GM11168 (cell line): Measurements from ENCODE around the gene CENPN.

Experiments
- in situ Hi-C: fragments of 300-500 bp; cut with MboI; formaldehyde crosslinking; loops from one replicate; pipeline ENCODE4 v1.12.0; 2022; ENCODE audit warnings: low sequenced_read_pairs; ENCODE audit not compliant: unreplicated experiment

Gene CENPN

DNA sequence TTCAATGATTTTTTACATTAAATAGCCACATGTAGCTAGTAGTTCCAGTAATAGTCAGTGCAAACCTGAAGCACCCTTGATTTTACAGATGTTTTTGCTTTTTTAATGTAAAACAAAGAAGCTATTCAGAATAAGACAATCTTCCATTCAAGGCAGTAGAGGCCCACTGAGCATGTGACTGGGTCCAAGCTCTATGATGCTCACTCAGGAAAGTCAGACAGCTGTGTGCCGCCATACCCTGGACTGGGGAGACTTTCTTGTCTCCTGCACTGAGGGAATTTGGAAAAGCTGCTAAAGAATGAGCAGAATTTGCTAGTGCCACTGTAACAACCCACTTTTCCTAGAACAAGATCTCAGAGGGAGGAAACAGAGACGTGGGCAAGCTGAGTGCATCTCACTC, 11.5 kb downstream of the CENPN start:
- in situ Hi-C loops = no loop called here

DNA sequence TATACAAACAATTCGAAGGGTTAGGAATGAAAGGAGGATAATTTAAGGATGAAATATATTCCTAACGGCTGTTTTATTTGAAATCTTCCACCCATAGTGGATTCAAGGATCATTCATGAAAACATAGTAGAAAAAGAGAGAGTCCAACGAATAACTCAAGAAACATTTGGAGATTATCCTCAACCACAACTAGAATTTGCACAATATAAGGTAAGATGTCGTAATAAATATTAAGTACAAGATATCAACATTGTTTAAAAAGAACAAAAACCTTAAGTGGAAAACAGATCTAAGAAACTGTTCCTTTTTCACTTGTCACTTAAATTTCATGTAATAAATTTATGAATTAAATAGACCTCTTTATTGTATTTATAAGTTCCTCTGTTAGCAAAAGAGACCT, 19.4 kb downstream of the CENPN start:
- in situ Hi-C loops = no loop called here

DNA sequence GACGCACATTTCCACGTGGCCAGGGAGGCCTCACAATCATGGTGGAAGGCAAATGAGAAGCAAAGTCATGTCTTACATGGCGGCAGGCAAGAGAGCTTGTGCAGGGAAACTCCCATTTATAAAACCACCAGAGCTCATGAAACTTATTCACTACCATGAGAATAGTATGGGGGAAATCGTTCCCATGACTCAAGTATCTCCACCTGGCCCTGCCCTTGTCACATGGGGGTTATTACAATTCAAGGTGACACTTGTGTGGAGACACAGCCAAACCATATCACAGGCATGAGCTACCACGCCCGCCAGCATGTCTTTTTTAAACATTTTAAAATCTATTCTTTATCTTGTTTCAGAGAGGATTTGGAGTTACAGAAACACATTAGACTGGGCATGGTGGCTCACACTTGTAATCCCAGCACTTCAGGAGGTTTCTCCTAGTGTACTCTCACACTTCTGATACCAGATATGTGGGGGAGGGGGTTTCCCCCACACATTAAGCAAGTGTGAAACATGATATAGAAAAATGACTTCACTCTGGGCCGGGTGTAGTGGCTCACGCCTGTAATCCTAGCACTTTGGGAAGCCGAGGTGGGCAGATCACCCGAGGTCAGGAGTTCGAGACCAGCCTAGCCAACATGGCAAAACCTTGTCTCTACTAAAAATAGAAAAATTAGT, 23.1 kb downstream of the CENPN start:
- in situ Hi-C loops = no loop called here

DNA sequence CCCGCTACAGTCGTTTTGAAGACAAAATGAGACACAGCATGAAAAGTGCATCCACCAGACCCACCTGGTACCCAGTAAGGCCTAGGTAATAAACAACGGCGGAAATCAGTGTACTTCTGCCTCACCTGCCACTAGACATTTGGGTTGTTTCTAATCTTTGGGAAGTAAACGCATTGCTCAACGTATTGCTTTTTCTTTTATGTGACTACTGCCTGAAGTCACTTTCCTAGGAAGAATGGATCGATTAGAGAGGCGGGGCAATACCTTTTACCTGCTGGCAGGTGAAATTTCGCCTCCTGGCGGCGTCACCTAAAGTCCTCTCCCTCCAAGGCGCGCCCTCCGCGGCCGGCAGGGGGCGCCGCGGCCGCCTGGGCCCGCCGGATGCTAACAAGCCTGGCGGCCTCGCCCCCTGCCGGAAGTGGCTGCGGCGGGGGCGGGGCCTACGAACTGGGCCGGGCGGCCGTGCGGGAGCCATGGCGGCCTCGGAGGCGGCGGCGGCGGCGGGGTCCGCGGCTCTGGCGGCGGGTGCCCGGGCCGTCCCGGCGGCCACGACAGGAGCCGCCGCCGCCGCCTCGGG, 28.5 kb downstream of the CENPN start, which contains the start of gene ATMIN:
TSS of gene ATMIN (plus strand) at position 445 of the 577 bp plus-strand sequence. CDS start at position 474, 29 bp downstream.
- in situ Hi-C loops = no loop called here

DNA sequence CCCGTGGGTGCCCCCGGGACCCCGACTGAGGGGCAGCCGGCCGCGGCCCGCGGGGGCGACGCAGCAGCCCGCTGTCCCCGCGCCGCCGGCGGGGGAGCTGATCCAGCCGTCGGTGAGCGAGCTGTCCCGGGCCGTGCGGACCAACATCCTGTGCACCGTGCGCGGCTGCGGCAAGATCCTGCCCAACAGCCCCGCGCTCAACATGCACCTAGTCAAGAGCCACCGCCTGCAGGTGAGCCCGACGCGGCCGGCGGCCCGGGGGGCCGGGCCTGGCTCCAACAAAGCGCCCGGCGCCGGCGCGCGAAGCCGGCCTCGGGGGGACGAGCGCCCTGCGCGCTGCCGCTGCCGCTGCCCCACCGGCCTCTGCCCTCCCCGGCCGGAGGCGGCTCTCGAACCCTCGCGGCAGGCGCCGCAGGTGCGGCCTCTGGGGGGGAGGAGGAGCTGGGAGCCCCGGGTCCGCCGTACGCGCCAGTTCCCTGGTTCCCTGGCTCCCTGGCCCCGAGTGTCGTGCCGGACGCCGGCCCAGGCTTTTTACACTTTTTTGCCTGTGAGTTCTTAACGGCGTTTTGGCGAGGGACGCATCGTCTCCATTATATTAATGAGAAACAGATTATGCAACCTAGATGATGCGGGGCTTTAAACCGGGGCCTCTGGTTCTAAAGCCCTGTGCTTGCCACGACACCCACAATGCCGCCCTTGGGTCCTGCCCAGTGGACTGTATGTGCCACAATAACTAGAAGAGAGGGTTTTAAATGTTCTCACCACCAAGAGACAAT, 29.1 kb downstream of the CENPN start:
- in situ Hi-C loops = no loop called here

DNA sequence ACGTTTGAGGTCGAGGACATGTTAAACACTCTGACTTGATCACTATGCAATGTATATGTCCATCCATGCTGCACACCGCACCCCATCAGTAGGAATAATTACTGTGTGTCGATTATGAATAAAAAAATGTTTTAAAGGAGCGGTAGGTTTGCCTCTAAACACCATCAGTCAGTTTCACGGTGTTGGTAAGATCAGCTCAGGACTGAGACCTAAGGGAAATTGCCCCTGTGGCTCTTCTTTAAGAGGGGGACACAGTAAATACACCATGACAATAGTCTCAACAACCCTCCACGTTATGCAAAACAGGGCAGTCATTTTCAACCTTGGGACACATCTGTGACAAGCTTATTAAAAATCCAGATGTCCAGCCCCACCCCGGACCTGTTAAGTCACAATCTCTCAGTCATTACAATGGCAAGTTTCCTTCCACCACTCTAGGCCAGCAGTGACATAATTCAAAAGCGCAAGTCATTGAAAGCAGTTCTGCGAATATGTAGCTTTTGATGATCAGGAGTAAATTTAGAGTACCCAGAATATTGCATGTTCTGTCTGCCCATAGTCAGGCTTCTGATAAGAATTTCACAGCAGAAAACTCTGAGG, 29.8 kb downstream of the CENPN start:
- in situ Hi-C loops = no loop called here

DNA sequence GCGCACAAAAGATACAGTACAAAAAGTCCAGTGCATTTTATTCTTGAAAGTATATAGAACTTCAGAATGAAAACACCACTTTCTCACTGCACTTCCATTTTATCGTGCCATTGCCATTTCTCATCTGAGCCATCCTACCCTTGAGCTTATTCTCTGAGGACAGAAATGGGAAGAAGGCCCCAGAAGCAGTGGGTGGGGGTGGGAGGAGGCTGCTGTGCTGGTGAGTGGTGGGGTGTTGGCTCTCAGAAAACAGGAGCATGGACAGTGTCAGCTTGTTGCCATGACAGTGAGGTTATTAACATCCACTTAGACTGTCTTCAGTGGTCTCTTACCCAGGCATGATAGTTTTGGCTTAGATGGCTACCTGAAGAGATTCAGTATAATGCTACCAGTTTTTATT, 33.1 kb downstream of the CENPN start:
- in situ Hi-C loops = no loop called here

DNA sequence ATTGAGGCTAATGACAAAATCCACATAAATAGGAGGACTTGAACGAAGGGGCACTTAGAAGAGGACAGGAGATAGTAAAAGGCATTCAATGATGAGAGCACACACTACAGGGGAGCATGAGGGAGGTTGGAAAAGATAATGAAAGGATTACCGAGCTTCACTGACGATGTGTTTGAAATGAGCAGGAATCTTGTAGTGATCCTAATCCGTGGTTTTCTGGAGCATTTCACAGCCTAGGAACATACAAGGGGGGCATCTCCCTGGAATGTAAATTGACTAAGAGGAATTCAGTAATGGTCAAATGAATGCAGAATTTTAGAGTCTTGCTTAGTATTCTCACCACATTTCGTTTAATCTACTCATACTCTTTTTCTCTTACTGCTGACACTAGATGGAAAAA, 33.8 kb downstream of the CENPN start:
- in situ Hi-C loops = no loop called here

DNA sequence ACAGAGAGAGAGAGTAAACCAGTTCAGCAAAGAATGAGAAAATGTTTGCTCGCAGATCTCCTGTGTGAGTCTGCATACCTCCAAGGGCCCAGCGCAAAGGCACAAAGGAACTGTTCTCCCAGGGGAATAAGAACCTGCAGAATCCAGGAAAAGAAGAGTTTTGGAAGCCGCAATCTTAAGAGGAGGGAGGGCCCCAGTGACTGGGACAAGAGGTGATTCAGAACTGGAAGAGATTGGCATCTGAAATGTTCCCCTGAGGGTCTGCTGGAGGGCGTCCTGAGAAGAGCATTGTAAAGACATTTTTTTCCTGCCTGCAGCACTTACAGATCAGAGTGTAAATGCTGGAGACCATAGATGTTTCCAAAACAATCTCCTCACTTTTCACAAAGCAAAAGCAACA, 34.7 kb downstream of the CENPN start:
- in situ Hi-C loops = no loop called here

DNA sequence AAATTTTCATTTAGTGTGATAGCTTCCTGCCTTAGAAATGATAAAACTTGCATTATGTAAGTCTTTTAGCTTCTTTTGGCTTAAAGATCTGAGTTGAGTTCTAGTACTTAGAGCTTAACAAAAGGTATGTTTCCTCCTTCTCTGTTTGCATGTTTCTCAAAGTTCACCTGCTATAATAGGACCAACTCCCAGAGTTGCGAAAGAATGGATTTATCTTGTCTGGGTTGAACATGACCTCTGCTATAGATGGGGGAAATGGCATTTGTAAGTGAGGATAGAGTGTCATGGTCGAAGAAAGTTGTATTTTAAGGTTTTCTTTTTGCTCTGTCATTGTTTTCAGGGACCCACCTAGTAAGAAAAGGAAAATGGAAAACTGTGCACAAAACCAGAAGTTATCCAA, 35.8 kb downstream of the CENPN start:
- in situ Hi-C loops = no loop called here

DNA sequence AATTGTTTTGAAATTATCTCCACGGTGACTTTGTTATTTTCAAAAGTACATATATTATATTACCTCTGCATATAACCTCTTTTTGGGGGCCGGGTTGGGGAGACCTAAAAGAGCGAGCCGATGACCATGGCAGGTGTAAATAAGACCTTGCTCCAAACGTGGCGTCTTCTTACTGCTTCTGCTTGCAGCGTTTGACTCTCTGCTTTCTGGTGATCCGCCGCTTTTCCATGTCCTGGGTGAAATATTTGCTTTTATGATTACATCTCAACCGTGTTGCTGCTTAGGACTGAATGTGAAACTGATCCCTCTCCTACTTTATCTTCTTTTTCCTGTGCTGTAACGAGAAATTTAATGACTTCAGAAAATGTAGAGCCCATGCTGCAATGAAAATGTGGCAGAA, 46.7 kb downstream of the CENPN start:
- in situ Hi-C loops = no loop called here

DNA sequence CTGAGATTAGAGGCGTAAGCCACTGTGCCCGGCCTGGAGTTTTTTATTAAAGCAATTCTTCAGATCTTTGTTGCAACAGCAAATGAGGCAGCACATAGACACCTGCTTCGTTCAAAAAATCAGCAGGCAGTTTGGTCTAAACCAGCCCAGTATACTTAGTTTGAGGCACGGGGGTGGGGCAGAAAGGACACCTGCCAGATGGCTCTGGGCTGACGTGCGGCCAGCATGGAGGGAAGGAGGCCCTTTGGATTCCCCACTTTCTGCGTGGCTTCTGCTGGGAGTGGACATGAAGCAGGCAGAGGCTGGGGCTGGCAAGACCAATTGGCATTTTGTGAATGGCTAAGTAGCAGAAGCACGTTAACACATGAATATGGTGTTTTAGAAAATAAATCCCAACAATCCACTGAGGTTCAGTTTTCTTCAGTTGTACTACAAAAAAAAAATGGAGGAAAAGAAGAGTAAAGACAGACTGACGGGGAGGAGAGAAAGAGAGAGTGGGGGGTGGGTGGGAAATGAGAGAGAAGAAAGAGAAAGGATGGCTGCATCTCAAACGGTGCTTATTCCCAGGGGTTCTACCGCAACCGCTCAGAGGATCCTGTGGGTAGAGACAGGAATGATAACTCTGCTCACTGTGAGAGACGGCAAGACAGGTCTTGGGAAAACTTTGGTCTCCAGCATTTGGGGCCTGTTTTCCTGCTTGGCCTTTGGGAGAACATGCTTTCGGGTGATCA, 53.7 kb downstream of the CENPN start:
- in situ Hi-C loops = no loop called here

DNA sequence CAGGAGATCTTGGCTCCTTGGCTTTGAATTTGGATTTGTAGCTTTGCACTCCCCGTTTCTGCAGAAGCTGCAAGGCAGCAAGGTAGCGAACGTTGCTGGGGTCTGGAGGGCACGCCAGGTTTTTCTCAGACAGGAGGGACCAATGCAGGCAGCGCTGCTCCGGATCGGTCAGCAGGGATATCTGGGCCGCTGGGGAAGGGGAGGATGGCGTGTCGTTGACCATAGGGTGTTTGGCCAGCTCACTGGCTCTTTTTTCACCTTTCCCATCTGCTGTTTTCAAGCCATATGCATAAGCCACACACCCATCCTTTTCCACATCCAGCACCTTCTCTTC, 54.3 kb downstream of the CENPN start:
- in situ Hi-C loops = no loop called here

DNA sequence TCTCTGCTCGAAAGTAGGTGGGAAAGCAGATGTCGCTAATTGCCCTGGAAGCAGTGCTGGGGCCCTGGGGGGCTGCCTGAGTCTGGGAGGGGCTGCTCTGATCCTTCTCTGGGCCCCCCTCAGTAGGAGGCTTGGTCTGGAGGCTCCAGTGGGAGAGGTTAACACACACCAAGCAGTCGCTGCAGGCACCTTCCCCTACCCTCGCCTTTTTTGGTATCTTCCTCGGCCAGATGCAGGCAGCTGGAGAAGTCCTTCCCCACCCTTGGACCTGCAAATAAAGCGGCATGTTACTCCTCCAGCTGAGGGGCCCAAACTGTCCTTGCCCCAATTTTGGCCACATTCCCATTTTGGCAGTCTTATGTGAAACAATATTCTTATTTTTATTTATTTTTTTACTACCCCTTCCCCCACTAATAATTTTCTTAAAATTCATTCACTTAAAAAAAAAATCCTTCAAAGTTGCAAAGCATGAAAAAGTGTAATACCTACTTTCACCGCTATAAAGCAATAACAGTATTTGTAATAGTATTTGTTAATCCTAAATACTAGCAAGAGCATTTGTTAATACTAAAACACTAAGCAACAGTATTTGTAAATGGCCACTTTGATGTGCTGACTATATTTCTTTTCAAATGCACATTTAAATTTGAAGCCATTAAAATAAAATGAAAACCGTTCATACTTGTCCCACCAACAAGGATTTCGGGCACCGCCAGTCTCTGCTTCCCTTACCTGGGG, 55.0 kb downstream of the CENPN start:
- in situ Hi-C loops = no loop called here

DNA sequence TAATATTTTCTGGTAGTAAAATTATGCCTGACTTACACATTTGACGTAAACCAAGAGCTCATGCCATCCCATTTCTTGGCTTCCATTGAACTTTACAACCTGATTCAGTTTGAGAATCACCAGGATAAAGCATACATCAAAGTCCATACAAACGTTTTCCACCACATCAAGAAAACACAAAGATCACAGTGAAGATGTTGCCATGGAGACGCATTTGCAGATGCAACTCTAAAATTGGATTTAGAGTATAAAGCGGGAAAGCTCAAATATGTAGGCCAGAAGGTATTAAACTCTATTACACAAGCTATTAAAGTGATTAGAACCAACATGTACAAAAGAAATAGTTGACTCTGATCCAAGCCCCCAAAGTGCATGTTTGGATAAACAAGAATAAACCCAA, 59.7 kb downstream of the CENPN start:
- in situ Hi-C loops = no loop called here

DNA sequence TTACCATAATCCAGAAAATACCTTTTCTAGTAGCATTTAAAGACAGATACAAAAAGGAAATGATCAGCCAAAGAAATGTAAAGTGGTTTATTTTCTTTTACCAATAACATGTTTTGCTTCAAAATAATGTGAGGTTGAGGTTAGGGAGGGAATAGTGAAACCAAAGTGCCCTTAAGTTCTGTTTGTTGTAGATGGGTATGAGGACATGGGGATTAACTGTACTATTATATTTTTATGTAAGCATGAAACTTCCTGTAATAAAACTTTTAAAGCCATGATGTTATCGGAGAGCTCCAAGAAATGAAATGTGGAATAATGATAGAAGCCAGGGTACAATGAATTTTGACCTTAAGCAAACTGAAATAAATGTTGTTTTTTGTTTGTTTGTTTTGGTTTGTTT, 60.2 kb downstream of the CENPN start:
- in situ Hi-C loops = no loop called here

DNA sequence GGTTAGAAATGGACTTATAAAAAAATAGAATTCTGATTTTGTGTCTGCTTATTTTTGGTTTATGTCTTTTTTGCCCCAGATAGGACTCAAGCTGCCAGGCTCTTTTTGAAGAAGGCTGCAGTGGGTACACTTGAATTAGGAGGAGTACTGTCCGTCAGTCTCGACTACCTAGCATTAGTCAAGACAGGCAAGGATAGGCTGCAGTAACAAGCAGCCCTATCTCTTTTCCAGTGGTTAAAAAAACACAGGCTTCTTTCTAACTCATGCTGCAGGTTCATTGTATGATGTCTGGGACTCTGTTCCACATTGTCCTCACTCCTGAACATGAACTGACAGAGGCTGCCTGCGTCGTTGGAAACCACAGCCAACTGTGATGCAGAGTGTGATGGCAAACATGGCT, 62.0 kb downstream of the CENPN start:
- in situ Hi-C loops = no loop called here

DNA sequence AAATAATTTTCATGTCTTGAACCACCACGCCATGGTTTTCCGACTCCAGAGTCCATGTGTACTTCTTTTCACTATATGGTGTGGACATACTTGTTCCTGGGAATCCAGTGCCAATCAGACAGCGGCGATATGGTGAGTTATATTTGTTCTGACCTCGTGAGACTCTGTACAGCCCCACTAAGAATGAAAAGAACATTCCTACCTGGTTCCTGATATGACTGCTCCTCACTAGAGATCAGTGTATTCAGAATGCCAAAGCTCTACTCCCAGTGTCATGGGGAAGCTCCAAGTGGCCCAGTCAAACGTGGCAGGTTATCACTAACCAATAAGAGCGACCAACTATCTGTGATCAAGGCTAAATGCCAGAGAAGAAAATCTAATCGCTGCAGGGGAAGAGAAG, 64.0 kb downstream of the CENPN start:
- in situ Hi-C loops = no loop called here

DNA sequence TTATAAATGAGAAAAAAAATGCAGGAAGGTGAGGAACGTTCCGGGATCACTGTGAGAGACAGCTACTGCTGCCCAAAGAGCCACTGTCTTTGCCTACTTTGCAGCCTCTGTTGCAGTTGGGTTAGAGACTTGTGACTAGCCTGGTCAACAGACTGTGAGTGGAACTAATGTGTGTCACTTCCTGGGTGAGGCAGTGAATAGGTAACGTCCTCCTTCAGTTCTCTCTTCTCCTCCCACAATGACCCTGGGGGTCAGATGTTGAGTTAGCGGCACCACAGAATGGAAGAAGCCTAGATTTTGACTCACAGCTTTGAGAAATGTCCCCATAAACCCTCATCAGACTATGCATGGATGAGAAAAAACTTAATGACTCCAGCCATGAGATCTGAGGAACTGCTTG, 64.8 kb downstream of the CENPN start:
- in situ Hi-C loops = no loop called here
